GM06990 (cell line): ENCODE data around the gene EPHB1.
A peak's percentile ranks its signal among the peaks of the same experiment; 100 is the strongest.

Experiments used
- DNase-seq: peaks from one replicate; pipeline ENCODE4 v3.0.0-alpha.2; 2011; ENCODE audit not compliant: insufficient read length; ENCODE audit errors: extremely low read depth
- H3K27me3 ChIP-seq: replicated peaks from 2 replicates; pipeline ENCODE4 v1.6.0; 2011; ENCODE audit warnings: low read length; ENCODE audit not compliant: control insufficient read depth, insufficient read depth
- H3K36me3 ChIP-seq: 2 replicates; pipeline ENCODE4 v1.5.1; 2011; ENCODE audit warnings: low read length; ENCODE audit not compliant: control insufficient read depth, insufficient read depth
- H3K4me3 ChIP-seq: replicated peaks from 2 replicates; pipeline ENCODE4 v1.5.1; 2011; ENCODE audit warnings: low read depth, mild to moderate bottlenecking, control low read depth, low read length
- TF ChIP-seq, protein P1 (sequence below): IDR thresholded peaks from 2 replicates; pipeline ENCODE4 v1.5.1; 2011; ENCODE audit warnings: low read length, control low read depth, mild to moderate bottlenecking, inconsistent platforms; ENCODE audit not compliant: insufficient read depth, poor library complexity, severe bottlenecking

EPHB1 gene

DNA sequence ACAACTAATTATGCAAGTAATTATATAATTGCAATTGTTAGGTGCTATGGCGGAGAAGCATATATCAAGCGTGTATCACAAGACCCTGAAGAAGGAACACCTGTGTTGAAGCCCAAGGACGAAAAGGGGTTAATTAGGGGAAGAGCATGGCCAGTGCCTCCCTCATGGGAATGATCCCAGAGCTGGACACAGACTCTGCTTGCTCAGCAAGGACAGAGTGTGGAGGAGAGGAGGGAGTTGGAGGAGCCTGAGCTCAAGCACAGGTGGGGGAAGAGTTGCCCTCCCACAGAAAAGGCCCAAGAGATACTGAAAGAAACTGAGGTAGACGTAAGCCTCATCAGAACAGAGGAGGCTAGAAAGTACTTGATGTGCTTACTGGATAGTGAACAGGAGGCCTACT, 423.7 kb downstream of the EPHB1 start:
- Histone ChIP-seq H3K36me3 (no peaks in the 10 kb centered on the region), H3K27me3 (no peaks in the 10 kb centered on the region), H3K4me3 (no peak overlapping the region)
- TF ChIP-seq, protein P1, sequence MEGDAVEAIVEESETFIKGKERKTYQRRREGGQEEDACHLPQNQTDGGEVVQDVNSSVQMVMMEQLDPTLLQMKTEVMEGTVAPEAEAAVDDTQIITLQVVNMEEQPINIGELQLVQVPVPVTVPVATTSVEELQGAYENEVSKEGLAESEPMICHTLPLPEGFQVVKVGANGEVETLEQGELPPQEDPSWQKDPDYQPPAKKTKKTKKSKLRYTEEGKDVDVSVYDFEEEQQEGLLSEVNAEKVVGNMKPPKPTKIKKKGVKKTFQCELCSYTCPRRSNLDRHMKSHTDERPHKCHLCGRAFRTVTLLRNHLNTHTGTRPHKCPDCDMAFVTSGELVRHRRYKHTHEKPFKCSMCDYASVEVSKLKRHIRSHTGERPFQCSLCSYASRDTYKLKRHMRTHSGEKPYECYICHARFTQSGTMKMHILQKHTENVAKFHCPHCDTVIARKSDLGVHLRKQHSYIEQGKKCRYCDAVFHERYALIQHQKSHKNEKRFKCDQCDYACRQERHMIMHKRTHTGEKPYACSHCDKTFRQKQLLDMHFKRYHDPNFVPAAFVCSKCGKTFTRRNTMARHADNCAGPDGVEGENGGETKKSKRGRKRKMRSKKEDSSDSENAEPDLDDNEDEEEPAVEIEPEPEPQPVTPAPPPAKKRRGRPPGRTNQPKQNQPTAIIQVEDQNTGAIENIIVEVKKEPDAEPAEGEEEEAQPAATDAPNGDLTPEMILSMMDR: no peak
- DNase-seq: no peak

DNA sequence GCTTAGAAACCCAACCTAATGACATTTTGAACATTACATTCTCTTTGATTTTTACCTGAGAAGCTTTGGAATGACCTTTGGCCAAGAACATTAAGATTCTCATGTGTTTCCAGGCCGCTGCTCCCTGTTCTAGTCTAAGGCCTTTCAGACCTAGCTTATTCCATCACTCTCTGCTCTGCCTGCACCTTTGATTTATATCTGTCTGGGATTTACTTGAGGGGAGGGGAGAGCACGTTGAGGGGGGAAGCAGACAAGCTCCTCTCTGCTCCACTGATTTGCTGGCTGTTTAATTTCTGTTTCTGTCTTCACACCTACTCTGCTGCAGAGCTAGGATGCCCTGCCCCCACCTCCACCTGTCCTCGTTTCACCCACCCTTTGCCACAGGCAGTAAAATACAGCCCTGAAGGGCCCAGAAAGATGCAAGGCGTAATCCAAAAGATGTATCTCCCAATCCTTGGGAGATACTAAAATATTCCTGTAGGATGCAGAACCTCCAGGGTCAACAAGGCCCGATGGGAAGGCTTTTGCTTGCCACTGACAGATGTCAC, 429.8 kb downstream of the EPHB1 start:
- TF ChIP-seq, protein P1: no peak
- no peaks in the 10 kb centered on the region for H3K27me3 ChIP-seq
- no peaks in the 10 kb centered on the region for H3K36me3 ChIP-seq
- no peak for DNase-seq
- H3K4me3 ChIP-seq: no peak overlapping the region

DNA sequence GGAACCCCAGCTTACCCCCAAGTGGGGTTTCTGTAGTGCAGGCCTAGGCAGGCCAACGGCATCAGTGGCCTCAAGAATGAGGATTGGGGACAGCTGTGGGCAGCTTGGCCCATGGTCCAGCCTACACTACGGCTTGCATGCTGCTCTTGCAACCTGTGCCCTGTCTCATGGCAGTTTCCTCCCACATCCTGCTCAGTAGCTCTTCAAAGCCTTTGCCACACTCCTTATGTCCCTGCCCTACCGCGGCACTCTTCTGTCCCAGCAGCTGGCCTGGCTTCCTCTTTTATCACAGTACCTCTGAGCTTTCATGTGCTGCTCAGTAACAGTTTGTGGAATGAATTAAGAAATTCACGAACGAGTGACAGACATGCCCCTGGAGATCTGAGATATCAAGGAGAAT, 431.0 kb downstream of the EPHB1 start:
- DNase-seq: peak; percentile 11
- H3K36me3 ChIP-seq: no peaks in the 10 kb centered on the region
- TF ChIP-seq, protein P1: no peak
- no peak overlapping the region for H3K4me3 ChIP-seq
- no peaks in the 10 kb centered on the region for H3K27me3 ChIP-seq

DNA sequence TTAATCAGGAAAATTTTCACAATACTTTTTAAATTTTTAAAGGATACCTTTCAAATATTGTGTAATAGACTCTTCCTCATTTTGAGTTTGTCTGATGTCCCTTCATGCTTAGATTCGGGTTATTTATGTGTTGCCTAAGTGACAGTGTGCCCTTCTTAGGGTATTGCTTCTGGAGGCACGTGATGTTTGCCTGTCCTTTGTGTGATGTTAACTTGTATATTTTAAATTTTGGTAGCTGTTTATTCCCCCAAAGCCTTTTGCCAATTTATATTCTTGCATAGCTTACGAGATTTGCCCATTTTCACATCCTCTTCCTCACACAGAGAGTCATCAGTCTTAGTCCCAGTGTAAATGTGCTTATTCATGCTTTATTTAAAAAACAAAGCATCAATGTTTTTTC, 433.1 kb downstream of the EPHB1 start:
- Histone ChIP-seq H3K27me3 (no peaks in the 10 kb centered on the region), H3K36me3 (no peaks in the 10 kb centered on the region), H3K4me3 (no peak overlapping the region)
- TF ChIP-seq, protein P1: no peak
- no peak for DNase-seq

DNA sequence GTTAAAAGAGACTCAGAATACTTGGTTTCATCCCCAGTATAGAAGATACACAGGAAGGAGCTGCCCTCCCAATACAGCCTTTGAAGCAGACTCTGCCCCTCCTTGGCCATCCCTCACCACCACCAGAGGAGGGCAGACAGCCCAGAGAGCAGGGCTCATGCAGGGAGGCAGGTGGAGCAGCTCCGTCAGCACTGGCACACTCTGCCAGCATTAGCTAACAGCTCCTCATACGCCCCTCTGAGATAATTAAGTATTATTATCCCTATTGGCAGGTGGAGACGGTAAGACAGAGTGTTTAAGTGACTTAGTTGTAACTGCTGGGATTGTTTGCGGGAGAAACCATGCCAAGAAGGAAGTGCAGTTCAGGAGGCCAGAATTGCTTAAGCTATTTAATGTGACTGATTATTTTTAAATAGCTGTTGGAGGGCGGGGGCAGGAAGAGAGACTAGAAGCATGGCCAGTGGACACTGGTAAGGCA, 434.0 kb downstream of the EPHB1 start:
- TF ChIP-seq, protein P1: no peak
- DNase-seq: no peak
- Histone ChIP-seq H3K36me3 (no peaks in the 10 kb centered on the region), H3K27me3 (no peaks in the 10 kb centered on the region), H3K4me3 (no peak overlapping the region)

DNA sequence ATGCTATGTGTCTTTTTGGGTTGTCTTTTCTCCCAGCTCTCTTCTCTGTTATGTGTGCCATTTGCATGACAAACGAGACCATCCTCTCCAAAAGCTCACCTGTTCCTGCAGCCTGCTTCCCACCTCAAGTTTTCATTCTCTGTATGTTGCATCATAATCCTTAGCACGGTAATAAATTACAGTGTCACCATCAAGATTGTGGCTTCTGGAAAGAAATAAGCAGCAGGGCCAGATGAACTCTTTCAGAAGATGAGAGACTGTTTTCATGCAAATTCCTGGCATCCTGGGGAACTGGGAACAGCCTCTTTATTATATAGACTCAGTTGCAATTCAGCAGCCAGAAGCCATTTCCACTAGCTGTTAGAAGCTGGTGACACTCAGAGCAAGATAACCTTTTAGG, 436.7 kb downstream of the EPHB1 start:
- TF ChIP-seq, protein P1: no peak
- Histone ChIP-seq H3K4me3 (no peak overlapping the region), H3K27me3 (no peaks in the 10 kb centered on the region), H3K36me3 (no peaks in the 10 kb centered on the region)
- no peak for DNase-seq
